ENCODE measurements around the gene PKP3.
"Not testable (repeated sequence)": the region's sequence is repeated elsewhere in the genome, so short reads cannot be mapped to it uniquely, and the experiment has no call there.

Gene PKP3

GRCh38 chr11:360326-361280 is 33.4 kb upstream of the PKP3 start:
- Histone ChIP-seq H3K27ac (ENCODE audit: low read depth, low read length) (no peak overlapping the region), H3K27me3 (ENCODE audit: low read length) (no peaks in the 10 kb centered on the region)

DNA sequence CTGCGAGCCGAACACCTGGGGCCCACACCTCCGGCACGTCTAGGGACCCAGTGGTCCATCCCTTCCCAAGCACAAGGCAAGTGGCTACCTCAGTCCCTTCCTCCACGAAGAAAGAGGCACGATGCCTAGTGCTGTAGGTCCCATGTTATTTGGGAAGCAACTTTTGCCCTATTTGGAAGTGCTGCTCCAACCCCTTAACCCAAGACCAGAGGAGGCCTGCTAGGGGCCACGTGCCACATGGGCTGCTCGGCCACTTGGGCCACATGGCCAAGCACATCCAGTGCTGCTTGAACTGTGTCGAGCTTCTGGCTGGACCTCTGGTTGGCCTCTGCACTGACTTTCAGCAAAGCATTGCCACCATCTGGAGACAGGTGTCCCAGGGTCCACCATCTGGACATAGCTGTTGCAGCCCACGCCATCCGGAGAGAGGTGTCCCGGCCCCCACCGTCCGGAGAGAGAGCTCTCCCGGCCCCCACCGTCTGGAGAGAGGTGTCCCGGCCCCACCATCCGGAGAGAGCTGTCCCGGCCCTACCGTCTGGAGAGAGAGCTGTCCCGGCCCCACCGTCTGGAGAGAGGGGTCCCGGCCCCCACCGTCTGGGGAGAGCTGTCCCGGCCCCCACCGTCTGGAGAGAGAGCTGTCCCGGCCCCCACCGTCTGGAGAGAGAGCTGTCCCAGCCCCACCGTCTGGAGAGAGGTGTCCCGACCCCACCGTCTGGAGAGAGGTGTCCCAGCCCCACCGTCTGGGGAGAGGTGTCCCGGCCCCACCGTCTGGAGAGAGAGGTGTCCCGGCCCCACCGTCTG is 31.2 kb upstream of the PKP3 start:
- Histone ChIP-seq H3K27ac (ENCODE audit: low read depth, low read length) (no peak overlapping the region), H3K79me2 (ENCODE audit: insufficient read depth, low read length) (no peaks in the 10 kb centered on the region), H3K9me2 (replicated peaks; ENCODE audit: insufficient read depth, low read length) (no peaks in the 10 kb centered on the region), H3K36me3 (ENCODE audit: low read length) (no peaks in the 10 kb centered on the region), H2AFZ (ENCODE audit: low read depth, low read length, severe bottlenecking) (no peak overlapping the region), H4K20me1 (ENCODE audit: low read depth, low read length) (no peaks in the 10 kb centered on the region), H3K4me2 (ENCODE audit: low read depth, low read length, poor library complexity, severe bottlenecking) (no peak overlapping the region), H3F3A (ENCODE audit: insufficient read depth) (no peaks in the 10 kb centered on the region), H3K27me3 (ENCODE audit: low read length) (no peaks in the 10 kb centered on the region), H3K9me3 (ENCODE audit: insufficient read depth, low read length) (no peaks in the 10 kb centered on the region), H3K9ac (ENCODE audit: low read length) (no peak overlapping the region), H3K4me3 (ENCODE audit: insufficient read depth, low read length, poor library complexity, severe bottlenecking) (no peak overlapping the region)
- TF ChIP-seq EZH2phosphoT487 (conservative IDR thresholded peaks at IDR 0.05; ENCODE audit: low read length): no peak
- no peak for TF ChIP-seq CTCF (IDR thresholded peaks at IDR 0.05; ENCODE audit: insufficient read depth, low read length, poor library complexity, severe bottlenecking)

More at GRCh38 chr11:360326-361280, 33.4 kb upstream of the PKP3 start:
- no peak overlapping the region for H3K9ac ChIP-seq (ENCODE audit: low read length)
- TF ChIP-seq EZH2phosphoT487 (conservative IDR thresholded peaks at IDR 0.05; ENCODE audit: low read length): no peak
- no peak for TF ChIP-seq CTCF (IDR thresholded peaks at IDR 0.05; ENCODE audit: insufficient read depth, low read length, poor library complexity, severe bottlenecking)
- no peak overlapping the region for H3K4me3 ChIP-seq (ENCODE audit: insufficient read depth, low read length, poor library complexity, severe bottlenecking)
- no peaks in the 10 kb centered on the region for H3K79me2 ChIP-seq (ENCODE audit: insufficient read depth, low read length)
- no peaks in the 10 kb centered on the region for H3K9me2 ChIP-seq (replicated peaks; ENCODE audit: insufficient read depth, low read length)
- H3F3A ChIP-seq (ENCODE audit: insufficient read depth): no peaks in the 10 kb centered on the region
- no peaks in the 10 kb centered on the region for H3K36me3 ChIP-seq (ENCODE audit: low read length)
- H3K9me3 ChIP-seq (ENCODE audit: insufficient read depth, low read length): peaks cover 4% of the 10 kb centered on the region; the same call in 1 of the 2 replicates
- no peak overlapping the region for H3K4me2 ChIP-seq (ENCODE audit: low read depth, low read length, poor library complexity, severe bottlenecking)
- no peaks in the 10 kb centered on the region for H4K20me1 ChIP-seq (ENCODE audit: low read depth, low read length)
- H2AFZ ChIP-seq (ENCODE audit: low read depth, low read length, severe bottlenecking): no peak overlapping the region

GRCh38 chr11:363443-363805 is 30.6 kb upstream of the PKP3 start:
- H3K4me3 ChIP-seq (ENCODE audit: insufficient read depth, low read length, poor library complexity, severe bottlenecking); H3K27ac ChIP-seq (ENCODE audit: low read depth, low read length); H3K4me2 ChIP-seq (ENCODE audit: low read depth, low read length, poor library complexity, severe bottlenecking); H3K9me2 ChIP-seq (replicated peaks; ENCODE audit: insufficient read depth, low read length); H3K36me3 ChIP-seq (ENCODE audit: low read length); H3F3A ChIP-seq (ENCODE audit: insufficient read depth); H3K27me3 ChIP-seq (ENCODE audit: low read length); H3K79me2 ChIP-seq (ENCODE audit: insufficient read depth, low read length); H2AFZ ChIP-seq (ENCODE audit: low read depth, low read length, severe bottlenecking); H3K9ac ChIP-seq (ENCODE audit: low read length); H4K20me1 ChIP-seq (ENCODE audit: low read depth, low read length); H3K9me3 ChIP-seq (ENCODE audit: insufficient read depth, low read length): not testable (repeated sequence)

Data from SU-DHL-6 (cell line).